ENCODE results near the gene TRO.
A peak's percentile ranks its signal among the peaks of the same experiment; 100 is the strongest.

Gene TRO, protein sequence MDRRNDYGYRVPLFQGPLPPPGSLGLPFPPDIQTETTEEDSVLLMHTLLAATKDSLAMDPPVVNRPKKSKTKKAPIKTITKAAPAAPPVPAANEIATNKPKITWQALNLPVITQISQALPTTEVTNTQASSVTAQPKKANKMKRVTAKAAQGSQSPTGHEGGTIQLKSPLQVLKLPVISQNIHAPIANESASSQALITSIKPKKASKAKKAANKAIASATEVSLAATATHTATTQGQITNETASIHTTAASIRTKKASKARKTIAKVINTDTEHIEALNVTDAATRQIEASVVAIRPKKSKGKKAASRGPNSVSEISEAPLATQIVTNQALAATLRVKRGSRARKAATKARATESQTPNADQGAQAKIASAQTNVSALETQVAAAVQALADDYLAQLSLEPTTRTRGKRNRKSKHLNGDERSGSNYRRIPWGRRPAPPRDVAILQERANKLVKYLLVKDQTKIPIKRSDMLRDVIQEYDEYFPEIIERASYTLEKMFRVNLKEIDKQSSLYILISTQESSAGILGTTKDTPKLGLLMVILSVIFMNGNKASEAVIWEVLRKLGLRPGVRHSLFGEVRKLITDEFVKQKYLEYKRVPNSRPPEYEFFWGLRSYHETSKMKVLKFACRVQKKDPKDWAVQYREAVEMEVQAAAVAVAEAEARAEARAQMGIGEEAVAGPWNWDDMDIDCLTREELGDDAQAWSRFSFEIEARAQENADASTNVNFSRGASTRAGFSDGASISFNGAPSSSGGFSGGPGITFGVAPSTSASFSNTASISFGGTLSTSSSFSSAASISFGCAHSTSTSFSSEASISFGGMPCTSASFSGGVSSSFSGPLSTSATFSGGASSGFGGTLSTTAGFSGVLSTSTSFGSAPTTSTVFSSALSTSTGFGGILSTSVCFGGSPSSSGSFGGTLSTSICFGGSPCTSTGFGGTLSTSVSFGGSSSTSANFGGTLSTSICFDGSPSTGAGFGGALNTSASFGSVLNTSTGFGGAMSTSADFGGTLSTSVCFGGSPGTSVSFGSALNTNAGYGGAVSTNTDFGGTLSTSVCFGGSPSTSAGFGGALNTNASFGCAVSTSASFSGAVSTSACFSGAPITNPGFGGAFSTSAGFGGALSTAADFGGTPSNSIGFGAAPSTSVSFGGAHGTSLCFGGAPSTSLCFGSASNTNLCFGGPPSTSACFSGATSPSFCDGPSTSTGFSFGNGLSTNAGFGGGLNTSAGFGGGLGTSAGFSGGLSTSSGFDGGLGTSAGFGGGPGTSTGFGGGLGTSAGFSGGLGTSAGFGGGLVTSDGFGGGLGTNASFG (N-terminal part only)

DNA sequence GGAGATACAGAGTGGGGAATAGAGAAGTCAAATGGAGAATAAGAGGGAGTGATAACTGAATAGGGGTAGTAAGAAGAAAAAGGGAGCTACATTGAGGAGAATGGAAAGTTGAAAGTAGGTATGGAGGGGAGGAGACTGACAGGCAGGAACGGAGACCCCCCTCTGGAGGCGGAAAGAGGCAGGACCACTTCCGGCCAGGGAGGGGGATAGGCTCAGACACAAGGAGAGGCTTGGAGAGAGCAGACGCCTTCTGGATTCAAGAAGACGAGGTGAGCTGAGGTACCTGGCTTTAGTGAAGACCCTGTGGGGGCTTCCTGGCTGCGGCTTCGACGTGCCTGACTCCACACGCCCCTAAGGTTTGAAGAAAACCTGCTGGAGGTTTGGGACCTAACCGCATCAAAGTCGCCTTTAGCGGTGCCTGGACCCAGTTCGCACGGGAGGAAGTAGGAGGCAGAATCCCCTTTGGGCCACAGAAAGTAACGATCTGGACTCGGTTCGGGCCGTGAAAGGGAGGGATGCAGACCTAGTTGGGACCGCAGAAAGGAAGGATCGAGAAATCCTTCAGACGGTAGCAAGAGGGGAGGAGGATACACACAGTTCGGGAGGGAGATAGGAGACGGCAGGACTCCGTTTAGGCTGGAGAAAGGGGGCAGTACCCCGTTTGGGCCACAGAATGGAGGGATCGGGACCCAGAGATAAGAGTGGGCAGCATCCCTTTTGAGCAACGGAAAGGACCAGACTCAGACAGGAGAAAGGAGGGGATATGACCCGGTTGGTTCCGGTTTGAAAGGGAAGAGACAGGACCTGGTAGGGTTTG is at the start of gene TRO:
Gene TRO (plus strand): TSS at position 215 of the 817 bp plus-strand sequence. CDS start 1,423 bp downstream, outside the sequence.
- no peak for DNase-seq (ENCODE audit: low read depth)

DNA sequence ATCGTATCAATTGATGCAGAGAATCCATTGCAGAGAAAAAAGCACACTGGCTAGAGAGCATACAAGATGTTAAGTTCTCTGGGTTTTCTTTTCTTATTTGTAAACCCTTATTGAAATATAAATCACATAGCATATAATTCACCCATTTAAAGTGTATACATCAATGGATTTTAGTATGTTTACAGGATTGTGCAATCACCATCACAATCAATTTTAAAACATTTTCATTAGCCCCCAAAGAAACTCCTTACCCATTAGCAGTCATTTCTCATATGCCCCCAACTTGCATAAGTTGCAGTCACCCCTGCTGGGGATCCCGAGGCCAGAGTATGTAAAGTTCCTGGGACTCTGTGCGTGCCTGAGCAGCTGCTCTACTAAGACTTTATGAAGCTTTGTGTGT is 34.9 kb upstream of the TRO start:
- DNase-seq (ENCODE audit: low read depth): no peak

DNA sequence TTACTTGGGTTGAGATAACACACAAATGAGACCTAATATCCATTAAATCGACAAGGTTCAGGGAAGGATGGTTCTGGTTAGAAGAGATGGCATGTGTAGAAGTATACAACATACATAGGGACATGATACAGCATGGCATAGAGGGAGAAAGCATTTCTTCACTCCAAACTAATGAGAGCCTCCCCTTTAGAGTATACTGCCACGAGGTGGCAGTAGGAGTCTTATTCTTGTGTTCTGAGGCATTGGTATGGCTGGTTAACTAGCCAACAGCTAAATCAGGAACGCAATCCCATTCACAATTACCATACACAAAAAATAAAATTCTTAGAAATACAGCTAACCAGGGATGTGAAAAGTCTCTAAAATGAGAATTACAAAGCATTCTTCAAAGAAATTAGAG is 29.1 kb upstream of the TRO start:
- DNase-seq (ENCODE audit: low read depth): no peak

DNA sequence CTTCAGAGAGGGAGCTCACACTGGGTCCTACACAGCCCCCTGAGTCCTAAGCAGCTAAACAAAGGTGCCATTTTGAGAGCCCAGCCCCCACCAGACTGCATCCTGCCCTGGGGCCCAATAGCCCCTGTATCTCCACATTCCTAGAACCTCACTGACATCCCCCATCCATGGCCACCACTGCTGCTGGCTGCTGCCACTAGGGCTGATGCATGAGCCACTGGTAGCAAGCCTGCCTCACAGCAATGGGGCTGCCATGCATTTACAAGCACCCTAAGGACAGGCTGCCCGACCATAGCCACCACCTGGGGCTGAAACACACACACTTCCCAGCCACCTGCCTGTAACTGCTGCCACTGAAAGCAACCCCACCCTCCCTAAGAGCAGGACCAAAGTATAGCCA is 26.5 kb upstream of the TRO start:
- no peak for DNase-seq (ENCODE audit: low read depth)

DNA sequence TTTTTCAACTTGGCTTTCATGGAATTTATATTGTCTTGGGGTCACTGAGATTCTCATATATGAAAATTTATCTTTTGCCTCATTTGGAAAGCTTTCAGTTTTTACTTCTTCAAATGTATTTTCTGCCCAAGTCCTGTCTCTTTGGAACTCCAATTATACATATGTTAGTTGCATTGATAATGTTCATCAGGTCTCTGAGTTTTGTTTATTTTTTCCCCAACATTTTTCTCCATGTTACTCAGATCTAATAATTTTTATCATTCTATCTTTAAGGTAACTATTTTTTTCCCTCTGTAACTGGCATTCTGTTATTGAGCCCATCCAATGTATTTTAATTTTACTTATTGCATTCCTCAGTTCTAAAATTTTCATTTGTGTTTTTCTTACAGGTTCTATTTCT is 10.7 kb upstream of the TRO start:
- no peak for DNase-seq (ENCODE audit: low read depth)

DNA sequence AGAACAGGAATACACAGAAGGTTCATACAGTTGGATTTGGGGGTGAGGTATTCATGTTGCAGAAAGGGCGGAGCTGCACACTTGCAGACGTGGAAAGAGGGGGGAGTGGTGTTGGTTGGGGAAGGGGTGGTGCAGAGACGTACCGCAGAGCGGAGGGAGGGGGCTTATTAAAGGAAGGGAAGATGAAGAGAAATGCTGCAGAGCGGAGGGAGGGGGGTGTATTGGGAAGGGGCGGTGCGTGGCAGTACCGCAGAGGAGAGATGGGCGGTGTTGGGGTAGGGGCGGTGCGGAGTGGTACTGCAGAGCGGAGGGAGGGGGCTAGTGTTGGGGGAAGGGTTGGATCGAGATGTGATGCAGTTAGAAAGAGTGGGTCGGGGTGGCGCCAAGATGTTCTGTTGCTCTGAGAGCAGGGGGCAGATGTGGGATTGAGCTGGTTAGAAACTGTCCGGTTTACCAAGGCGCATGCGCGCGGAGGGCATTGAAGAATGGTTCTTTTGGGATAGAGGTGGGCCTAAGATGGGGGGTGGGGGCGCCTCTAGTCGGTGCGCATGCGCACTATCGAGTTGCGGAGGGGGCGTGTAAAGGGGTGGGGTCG is 900 bp downstream of the TRO start:
- peak; percentile 9 for DNase-seq (ENCODE audit: low read depth)

DNA sequence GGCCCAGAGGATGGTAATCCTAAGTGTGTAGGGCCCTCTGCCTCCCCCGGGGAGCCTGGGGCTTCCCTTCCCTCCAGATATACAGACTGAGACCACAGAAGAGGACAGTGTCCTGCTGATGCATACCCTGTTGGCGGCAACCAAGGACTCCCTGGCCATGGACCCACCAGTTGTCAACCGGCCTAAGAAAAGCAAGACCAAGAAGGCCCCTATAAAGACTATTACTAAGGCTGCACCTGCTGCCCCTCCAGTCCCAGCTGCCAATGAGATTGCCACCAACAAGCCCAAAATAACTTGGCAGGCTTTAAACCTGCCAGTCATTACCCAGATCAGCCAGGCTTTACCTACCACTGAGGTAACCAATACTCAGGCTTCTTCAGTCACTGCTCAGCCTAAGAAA is 1.9 kb downstream of the TRO start:
- no peak for DNase-seq (ENCODE audit: low read depth)

DNA sequence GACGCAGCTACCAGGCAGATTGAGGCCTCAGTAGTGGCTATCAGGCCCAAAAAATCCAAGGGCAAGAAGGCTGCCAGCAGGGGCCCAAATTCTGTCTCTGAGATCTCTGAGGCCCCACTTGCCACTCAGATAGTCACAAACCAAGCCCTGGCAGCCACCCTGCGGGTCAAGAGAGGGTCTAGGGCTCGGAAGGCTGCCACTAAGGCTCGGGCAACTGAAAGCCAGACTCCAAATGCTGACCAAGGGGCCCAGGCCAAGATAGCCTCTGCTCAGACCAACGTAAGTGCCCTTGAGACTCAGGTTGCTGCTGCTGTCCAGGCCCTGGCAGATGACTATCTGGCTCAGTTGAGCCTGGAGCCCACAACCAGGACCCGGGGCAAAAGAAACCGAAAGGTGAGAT is 2.8 kb downstream of the TRO start:
- no peak for DNase-seq (ENCODE audit: low read depth)

DNA sequence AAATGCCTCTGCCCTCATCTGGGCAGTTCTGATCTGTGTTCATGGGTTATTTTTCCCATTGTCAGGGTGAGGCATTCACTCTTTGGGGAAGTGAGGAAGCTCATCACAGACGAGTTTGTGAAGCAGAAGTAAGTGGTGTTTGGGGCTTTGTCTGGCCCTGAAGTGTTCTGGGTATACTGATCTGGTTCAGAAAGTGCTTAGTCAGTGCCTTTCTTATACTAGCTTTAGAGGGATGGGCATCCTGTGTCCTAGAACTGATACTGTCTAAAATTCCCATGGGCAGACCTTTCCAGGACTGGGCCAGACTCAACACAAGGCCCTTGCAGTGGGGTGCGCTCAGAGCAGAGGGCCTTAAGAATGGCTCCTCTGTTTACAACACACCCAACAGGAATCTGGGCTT is 6.4 kb downstream of the TRO start:
- DNase-seq (ENCODE audit: low read depth): no peak

DNA sequence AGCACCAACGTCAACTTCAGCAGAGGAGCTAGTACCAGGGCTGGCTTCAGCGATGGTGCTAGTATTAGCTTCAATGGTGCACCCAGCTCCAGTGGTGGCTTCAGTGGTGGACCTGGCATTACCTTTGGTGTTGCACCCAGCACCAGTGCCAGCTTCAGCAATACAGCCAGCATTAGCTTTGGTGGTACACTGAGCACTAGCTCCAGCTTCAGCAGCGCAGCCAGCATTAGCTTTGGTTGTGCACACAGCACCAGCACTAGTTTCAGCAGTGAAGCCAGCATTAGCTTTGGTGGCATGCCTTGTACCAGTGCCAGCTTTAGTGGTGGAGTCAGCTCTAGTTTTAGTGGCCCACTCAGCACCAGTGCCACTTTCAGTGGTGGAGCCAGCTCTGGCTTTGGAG is 8.3 kb downstream of the TRO start:
- DNase-seq (ENCODE audit: low read depth): no peak

DNA sequence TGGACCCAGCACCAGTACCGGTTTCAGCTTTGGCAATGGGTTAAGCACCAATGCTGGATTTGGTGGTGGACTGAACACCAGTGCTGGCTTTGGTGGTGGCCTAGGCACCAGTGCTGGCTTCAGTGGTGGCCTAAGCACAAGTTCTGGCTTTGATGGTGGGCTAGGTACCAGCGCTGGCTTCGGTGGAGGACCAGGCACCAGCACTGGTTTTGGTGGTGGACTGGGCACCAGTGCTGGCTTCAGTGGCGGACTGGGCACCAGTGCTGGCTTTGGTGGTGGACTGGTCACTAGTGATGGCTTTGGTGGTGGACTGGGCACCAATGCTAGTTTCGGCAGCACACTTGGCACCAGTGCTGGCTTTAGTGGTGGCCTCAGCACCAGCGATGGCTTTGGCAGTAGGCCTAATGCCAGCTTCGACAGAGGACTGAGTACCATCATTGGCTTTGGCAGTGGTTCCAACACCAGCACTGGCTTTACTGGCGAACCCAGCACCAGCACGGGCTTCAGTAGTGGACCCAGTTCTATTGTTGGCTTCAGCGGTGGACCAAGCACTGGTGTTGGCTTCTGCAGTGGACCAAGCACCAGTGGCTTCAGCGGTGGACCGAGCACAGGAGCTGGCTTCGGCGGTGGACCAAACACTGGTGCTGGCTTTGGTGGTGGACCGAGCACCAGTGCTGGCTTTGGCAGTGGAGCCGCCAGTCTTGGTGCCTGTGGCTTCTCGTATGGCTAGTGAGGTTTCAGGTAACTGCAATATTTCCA is 9.8 kb downstream of the TRO start:
- no peak for DNase-seq (ENCODE audit: low read depth)

DNA sequence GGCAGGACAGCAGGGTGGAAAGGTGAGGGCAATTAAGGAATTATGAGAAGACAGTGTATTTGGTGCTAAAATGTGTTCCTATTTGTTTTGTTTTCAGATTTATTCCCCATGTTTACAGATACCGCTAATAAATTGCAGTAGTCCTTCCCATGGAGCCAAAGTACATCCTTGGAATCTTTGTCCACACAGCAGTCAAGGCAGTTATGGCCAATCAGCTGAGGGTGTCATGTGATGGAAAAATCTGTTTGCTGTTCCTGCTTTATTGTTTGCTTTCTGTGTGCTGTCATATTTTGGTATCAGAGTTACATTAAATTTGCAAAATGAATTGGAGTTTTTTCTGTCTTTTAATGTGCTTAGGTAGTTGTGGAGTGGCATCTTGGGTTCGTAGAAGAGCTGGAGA is 10.5 kb downstream of the TRO start:
- no peak for DNase-seq (ENCODE audit: low read depth)

DNA sequence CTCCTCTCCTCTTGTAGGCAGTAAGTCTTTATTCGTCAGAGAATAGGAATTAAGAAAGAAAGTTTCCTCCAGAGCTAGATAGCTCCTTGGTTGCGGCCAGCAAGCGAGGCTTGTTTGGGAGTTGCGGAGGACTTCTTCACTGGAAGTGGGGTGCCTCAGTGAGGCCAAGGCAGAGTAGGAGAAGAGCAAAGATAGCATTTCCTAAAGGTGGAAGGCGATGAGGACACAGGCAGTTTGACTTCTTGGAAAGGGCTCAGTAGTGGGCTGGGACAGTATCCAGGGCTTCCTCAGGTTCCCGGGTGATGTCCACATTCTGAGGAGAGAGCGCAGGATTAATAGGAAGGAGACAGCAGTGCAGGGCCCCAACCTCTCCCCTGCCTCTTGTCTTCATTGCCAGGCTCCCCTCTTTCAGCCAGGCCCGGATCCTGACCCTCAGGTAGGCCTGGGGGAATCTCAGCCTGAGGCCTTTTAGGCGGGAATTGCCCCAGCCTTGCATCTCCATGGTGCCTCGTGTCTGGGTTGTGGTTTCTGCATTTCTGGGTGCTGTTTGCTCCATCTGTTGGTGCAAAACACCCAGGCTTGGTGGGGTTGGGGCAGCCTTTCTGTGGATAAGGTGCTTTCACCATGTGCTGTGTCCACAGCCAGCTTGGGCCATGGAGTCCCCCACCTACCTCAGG is 12.7 kb downstream of the TRO start:
- DNase-seq (ENCODE audit: low read depth): no peak

DNA sequence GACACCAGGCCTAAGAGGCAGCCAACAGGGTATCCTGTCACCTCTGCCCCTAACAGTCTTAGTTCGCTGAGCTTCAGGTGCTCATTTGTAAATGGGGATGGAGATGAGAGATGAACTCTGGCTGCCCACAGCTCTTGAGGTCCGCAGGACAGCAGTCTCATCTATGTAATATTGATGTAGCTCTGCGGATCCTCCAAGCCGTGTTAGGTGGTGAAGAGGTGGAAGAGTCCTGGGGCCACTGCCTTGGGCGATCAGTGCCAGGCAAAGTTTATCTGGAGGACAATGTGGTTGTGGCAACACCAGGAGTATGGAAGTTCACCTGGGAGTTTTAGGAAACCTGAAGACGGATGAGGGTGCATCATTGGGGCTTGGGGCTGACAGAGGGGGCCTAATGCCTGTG is 13.4 kb downstream of the TRO start:
- no peak for DNase-seq (ENCODE audit: low read depth)

DNA sequence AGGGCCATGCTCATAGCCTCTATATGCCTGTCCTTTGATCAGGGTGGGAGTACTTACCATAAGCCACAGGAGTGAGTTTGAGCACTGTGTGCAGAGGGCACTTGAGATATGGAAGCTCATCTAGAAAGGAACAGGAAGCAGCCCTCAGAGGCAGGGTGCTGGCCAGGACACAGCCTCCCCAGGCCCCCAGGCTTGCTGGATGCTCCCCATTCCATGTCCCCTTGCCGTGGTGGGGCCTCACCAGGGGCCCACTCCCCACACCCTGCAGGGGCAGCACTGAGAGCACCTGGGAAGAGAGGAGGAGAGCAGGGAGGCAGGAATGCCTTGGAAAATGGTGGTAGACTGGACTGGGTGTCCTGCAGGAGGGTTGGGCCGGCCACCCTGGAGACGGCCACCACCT is 14.3 kb downstream of the TRO start:
- no peak for DNase-seq (ENCODE audit: low read depth)

DNA sequence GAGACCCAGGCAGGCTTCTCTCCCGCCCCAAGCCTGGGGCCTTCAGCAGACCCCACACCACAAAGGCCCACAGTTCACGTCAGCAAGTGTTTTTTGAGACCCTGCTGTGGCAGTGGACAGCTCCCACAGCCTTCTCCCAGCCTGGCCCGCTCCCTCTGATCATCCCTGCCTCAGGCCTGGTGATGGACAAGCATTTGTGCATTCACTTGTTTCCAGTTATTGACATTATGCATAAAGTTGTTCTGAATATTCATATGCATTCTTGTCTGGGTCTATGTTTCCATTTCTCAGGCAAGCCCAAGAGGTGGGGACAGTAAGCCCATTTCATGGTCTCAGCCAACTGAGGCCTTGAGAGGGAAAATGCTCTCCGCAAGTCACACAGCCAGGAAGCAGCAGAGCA is 14.7 kb downstream of the TRO start:
- DNase-seq (ENCODE audit: low read depth): no peak

DNA sequence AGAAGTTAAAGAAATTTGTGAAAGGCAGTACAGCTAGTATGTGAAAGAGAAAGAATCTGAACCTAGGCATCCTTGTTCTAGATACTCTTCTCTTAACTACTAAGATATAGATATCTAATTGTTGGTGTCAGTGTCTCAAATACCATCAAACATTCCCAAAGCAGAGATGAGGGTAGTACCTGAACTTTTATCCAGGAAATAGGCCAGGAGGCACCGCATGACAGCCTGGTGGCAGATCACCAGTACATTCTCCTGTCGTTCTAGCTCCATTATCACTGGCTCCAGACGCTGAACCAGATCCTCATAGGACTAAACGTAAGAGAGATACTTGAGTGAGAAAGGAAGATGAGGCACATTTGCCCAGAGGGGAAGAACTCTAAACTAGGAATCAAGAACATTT is 16.8 kb downstream of the TRO start:
- DNase-seq (ENCODE audit: low read depth): no peak

DNA sequence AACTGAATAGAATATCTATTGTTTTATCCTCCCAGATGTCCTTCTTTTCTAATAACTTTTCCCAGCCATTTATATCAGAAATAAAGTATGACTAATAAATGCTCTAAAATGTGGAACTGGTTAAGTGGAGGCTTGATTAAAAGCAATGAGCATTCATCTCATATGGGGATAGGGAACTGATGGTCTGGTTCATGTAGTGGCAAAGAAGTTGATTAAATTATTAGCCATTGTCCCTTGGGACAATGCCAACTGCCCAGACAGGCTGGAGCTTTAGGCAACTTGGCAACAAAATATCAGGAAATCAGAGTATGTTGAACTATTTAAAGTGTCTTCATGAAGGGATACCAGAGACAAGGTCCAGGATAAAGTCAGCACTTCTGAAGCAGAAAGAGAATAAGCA is 24.2 kb downstream of the TRO start:
- no peak for DNase-seq (ENCODE audit: low read depth)

DNA sequence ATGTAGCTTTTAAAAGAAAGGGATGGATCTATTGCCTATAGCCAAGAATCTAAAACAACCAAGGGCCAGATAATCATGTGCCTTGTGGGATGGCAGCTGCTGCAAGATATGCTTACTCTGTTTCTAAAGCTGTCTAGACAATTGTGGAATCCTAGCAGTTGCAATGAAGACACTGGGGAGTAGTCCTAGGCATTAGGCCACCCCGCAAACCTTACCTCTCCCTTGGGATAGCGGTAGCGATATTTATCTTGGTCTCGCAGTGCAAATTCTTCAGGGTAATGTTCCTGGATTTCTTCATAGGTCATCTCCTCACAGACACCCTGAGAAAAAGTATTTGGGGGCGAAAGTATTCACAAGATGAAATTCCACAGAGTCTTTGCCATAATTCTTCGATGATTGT is 24.6 kb downstream of the TRO start:
- DNase-seq (ENCODE audit: low read depth): no peak
